Sigmoid colon (tissue), 4 donors: ENCODE results near the gene MUC6.

Experiments
- CTCF ChIP-seq, 4 experiments: fragments of 450-650 bp in 3 of 4; fragments of 200-600 bp in 1 of 4; IDR thresholded peaks; one replicate each; pipeline ENCODE4 v1.5.1; 2016 to 2019; ENCODE audit warnings: antibody characterized with exemption in 4 of 4, mild to moderate bottlenecking in 3 of 4, moderate library complexity in 2 of 4
- EP300 ChIP-seq, 4 donors: sonication (generic); formaldehyde crosslinking; IDR thresholded peaks; one replicate each; pipeline ENCODE4 v1.6.1; 2017; ENCODE audit warnings: antibody characterized with exemption in 4 of 4
- POLR2A ChIP-seq, 2 donors: fragments of 450-650 bp; IDR thresholded peaks; one replicate each; pipeline ENCODE4 v1.6.1; 2016; ENCODE audit warnings: antibody characterized with exemption in 2 of 2, mild to moderate bottlenecking in 2 of 2, moderate library complexity in 2 of 2
- POLR2AphosphoS5 ChIP-seq, 4 donors: sonication (generic); formaldehyde crosslinking; IDR thresholded peaks; one replicate each; pipeline ENCODE4 v1.6.1; 2017; ENCODE audit warnings: antibody characterized with exemption in 4 of 4

GRCh38 chr11:1049911-1050580, 13.5 kb upstream of the MUC6 start:
- TF ChIP-seq CTCF (IDR thresholded peaks at IDR 0.05), result no peak
- no peak for TF ChIP-seq POLR2AphosphoS5 (IDR thresholded peaks at IDR 0.05)
- no peak for TF ChIP-seq POLR2A (IDR thresholded peaks at IDR 0.05)
- TF ChIP-seq EP300 (IDR thresholded peaks at IDR 0.05), result no peak
